Esophagus squamous epithelium (tissue), 4 donors: ENCODE data around the gene PRELP.

Source experiments
- CTCF ChIP-seq, 6 experiments: fragments of 450-650 bp in 4 of 6; fragments of 200-600 bp in 2 of 6; sonication (generic) in 2 of 6; IDR thresholded peaks; one replicate each; pipeline ENCODE4 v1.5.1; 2016 to 2019; ENCODE audit warnings: antibody characterized with exemption in 6 of 6, mild to moderate bottlenecking in 4 of 6, moderate library complexity in 4 of 6
- POLR2A ChIP-seq, 4 donors: fragments of 450-650 bp; IDR thresholded peaks; one replicate each; pipeline ENCODE4 v1.6.1; 2017; ENCODE audit warnings: antibody characterized with exemption in 4 of 4, mild to moderate bottlenecking in 4 of 4, moderate library complexity in 3 of 4

- TF ChIP-seq POLR2A (IDR thresholded peaks at IDR 0.05) = no peak
- no peak for TF ChIP-seq CTCF (IDR thresholded peaks at IDR 0.05)
Measured at GRCh38 chr1:203476216-203476814, 709 bp downstream of the PRELP start.
